Erythroblast (primary cell): ENCODE data around the gene TFIP11.

Source experiments
- GATA1 ChIP-seq: IDR thresholded peaks from 2 replicates; pipeline ENCODE4 v1.6.1; 2011; ENCODE audit warnings: low read depth, mild to moderate bottlenecking, control low read depth, low read length, moderate library complexity
- POLR2A ChIP-seq: IDR thresholded peaks from 2 replicates; pipeline ENCODE4 v1.6.1; 2011; ENCODE audit warnings: mild to moderate bottlenecking, low read length

GRCh38 chr22:26483439-26484359 is 28.6 kb downstream of the TFIP11 start, which contains the start of the genes HPS4 and SRRD:
- TF ChIP-seq POLR2A (peak; percentile 85), GATA1 (no peak)
